Hematopoietic multipotent progenitor cell treated with erythropoietin and hydrocortisone succinate and interleukin-3 and kit ligand, for 8 days (in vitro differentiated cells): ENCODE data around the gene PIP5K1B.
"Not testable (repeated sequence)": the region's sequence is repeated elsewhere in the genome, so short reads cannot be mapped to it uniquely, and the experiment has no call there.

Experiments
- DNase-seq: peaks from one replicate; pipeline ENCODE4 v3.0.0-alpha.2; 2015

The PIP5K1B gene

DNA sequence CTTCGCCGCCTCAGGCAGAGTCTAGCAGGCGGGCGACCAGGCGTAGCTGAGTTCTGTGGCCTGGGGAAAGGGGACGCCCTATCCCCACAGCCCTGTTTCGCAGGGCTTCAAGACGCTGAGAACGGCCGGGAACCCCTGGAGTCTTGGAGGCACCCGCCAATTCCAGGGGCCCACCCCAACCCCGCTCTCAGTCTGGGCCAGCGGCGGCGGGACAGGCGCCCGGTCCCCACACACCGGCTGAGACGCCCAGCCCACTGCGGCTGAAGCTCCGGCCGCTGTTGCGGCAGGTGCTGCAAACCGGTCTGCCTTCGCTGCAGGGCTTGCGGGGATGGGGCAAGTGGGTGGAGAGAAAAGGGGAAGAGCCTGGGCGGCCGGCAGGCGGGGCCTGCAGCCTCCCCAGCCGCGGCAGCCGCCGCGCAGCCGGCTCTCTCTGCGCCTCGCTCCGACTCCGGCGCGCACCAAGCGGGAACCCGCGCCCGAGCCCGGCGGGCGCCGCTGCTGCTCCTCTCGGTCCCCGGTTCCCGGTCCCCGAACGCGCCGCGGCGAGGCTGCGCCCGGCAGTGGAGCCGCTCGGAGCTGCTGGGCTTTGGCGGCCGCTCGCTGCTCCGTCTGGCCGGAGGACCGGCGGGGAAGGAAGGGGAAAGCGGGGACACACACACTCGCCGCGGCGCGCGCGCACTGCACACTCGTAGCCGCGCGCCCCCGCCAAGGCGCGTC lies at the start of gene PIP5K1B:
Gene PIP5K1B, plus strand, starts transcription at position 427 of the 717 bp plus-strand sequence. CDS start 117,375 bp downstream, outside the sequence.
- DNase-seq, result peak; percentile 88

- no peak for DNase-seq
These were observed 41.0 kb upstream of the PIP5K1B start for GRCh38 chr9:68664036-68664435.

GRCh38 chr9:68668127-68668526 lies 36.9 kb upstream of the PIP5K1B start:
- DNase-seq, result no peak

DNA sequence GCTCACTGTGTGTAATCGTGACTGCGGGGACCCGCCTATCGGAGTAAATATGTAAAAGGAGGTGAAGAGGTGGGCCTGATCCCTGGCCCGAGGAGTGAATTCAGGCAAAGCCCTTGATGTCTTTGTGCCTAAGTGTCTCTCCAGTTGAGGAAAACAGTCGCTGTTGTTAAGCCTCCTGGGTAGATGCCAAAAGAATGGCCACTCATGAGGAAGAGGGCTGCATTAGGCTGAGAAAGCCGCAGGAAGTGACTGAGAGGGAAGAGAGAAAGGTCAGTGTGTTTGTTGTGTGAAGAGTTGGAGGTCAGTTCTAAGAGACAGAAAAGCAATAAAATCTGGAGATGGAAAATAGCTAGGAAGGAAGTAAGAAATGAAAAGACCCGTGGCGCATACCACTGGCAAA lies 35.8 kb upstream of the PIP5K1B start:
- DNase-seq, result no peak

- DNase-seq, result no peak
These were observed 32.8 kb upstream of the PIP5K1B start for GRCh38 chr9:68672215-68672614.

DNA sequence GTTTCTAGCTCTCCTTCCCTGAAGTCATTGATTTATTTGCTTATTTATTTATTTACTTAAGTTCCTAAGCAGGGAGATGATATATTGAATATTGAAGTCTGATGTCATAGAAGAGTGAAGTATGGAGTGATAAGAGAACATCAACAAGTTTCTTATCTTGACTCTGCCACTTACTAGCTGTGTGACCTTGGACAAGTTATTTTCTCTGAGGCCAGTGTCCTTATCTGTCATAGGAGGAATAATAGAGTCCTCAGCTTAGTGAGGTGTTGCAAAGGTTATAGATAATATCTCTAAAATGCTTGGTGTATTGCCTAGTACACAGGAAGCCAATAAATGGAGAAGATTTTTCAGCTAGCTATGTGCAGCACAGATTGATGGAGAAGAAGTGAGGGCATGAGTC lies 32.4 kb upstream of the PIP5K1B start:
- no peak for DNase-seq

DNA sequence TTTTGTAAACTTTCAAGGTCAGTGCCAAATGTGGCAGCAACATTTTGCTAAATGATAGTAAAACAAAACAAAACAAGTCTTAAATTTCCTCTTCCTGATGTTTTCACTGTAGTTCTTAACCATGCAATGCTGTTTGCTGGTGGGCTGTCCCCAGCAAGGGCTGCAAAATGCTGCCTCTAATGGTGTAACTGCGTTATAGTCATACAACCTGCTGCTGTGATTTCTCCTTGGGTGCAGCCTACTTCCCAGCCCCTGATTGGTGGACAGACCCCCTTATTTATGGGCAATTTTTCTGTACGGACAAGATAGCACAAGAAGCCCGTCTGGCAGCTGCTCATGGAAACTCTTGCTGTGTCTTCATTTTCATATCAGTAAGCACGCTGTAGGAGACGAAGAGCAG lies 26.6 kb upstream of the PIP5K1B start:
- no peak for DNase-seq

GRCh38 chr9:68683433-68683832 lies 21.6 kb upstream of the PIP5K1B start:
- DNase-seq, result no peak

DNA sequence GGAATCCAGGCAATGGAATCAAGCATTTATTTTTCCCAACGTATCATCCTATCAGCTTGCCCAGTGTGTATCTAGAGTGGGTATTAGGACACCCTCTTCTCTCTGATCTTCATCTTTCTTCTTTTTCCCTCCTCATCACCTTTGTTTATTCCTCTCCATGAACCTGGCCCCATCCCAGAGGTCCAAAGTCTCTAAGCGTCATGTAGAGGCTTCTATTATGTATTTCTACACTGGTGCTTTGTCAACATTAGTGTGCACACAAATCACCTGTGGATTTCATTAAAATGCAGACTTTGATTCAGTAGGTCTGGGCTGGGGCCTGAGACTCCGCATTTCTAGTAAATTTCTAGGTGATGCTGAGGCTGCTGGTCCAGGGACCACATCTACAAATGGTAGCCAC lies 19.8 kb upstream of the PIP5K1B start:
- no peak for DNase-seq

DNA sequence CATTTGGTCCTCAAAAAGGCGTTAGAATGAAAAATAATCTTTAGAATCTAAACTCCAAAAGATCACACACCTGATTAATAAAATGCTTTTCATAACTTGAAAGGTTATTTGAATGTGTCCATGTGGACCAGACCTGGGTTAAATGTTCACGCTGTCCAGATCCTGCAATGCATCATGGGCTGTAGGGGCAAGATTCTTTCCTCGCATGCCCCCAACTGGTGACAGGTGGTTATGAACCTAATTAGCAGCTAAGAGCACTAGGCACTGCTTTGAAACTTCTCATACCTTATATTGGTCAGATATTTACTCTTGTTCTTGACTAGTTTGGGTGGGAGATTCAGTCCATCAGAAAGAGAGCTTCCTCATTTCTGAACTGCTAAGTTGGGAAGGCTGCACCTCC lies 19.3 kb upstream of the PIP5K1B start:
- DNase-seq, result peak; percentile 79

DNA sequence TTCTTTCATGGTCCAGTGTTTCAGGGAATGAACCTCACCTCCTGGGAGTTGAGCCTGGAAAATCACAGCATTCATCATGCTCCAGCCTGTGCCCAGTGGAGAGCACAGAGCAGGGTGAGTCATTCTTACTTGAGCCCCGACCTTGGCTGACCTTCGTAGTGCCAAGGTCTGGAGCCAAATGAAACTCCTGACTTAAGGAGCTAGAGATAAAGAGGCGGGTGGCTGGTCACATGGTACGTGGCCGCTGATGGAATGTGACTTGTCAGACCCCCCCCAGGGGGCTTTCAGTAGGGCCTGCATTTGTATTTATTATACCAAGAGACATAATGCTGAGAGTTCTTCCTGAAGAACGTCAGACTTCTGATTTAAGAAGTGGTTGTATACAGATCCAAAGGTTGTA lies 15.0 kb upstream of the PIP5K1B start:
- no peak for DNase-seq

DNA sequence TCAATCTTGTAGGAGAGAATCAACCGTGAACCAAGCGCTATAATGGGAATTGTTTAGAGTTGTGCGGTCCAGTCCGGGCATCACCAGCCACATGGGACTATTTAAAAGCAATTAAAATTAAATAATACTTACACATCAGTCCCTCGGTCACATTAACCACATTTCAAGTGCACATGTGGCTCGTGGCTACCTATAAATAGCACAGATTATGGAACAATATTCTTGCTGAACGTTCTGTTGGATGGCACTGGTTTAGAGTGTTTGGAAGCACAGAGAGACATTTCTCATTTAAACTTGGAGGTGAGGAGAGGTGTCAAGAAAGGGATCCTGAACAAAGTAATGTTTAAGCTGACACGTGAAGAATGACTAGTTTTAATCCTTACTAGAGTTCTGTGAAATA lies 12.5 kb upstream of the PIP5K1B start:
- DNase-seq, result no peak

- no peak for DNase-seq
These were observed 10.9 kb upstream of the PIP5K1B start for GRCh38 chr9:68694125-68694524.

DNA sequence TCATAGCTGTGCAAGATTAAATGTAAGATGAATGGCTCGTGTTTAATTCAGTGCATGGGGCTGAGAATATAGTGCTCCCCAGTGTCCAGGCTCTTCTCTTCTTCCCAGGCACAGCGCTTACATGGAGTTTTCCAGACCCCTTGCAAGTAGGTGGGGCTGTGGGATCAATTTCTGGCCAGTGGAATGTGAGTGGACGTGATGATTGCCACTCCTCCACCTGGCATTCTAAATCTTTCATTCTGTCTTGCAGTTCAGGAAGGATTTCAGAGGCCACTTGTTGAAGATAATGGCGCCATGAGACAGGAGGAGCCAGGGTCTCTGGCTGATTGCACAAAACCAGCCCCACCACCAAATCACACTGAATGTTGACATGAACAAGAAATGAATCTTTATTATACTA lies 7.2 kb upstream of the PIP5K1B start:
- no peak for DNase-seq

DNA sequence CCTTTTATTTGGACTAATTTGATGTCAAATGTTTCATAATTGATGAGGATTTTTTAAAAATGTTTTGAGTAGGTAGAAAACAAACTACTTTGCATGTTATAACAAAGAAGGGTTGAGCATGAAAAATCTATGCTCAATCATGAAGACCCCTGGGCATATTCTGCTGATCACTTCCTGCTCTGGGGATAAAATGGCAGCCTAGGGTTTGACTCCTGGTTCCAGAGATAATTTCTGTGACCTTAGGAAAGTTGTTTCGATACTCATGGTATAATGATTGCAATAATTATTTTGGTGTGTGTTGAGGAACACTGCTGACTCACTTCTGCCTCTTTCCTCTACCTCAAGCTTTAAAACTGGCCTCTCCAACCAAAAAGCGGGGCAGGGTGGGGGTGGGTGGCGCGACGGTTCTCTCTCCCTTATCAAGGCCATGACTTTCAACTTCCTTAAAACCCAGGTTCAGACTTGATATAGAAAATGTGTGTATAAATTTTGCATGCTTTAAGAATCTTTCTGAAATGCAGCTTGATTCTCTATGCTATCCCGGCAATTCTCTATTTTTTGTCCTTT lies 6.0 kb upstream of the PIP5K1B start:
- DNase-seq, result peak; percentile 73

- DNase-seq, result not testable (repeated sequence)
These were observed 5.4 kb upstream of the PIP5K1B start for GRCh38 chr9:68699625-68700024.

GRCh38 chr9:68702493-68702892 lies 2.5 kb upstream of the PIP5K1B start:
- no peak for DNase-seq

DNA sequence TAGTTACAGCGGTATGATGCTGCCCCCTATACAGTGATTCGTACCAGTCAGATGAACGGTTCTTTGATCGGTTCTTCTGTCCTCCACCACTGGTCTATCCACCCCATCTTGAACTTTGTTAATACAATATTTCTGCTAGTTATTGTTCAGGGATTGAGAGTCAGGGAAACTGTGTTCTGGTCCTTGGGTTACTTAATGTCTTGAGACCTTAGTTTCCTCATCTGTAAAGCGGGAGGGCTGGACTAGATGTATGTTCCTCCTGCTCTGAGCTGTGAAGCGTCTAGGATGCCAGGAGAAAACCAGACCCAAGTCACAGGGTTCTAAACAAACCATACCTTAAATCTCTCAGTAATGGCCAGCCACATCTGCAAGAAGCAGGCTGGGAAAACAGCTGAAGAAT lies 1.4 kb upstream of the PIP5K1B start:
- no peak for DNase-seq

DNA sequence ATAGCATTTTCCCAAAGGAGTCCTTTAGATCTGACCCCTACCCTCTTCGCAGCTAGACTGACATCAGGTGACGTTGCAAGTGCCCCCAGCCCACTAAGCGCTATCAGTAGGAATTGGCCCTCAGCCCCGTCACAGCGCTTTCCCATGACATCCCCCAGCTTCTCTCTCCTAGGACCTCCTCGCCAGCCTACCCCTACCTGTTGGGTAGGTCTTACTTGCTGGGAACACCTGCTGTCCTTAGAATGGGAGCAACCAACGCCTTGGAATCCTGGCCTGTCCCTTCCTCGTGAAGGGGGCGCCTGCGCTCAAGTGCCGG lies 584 bp upstream of the PIP5K1B start:
- no peak for DNase-seq

DNA sequence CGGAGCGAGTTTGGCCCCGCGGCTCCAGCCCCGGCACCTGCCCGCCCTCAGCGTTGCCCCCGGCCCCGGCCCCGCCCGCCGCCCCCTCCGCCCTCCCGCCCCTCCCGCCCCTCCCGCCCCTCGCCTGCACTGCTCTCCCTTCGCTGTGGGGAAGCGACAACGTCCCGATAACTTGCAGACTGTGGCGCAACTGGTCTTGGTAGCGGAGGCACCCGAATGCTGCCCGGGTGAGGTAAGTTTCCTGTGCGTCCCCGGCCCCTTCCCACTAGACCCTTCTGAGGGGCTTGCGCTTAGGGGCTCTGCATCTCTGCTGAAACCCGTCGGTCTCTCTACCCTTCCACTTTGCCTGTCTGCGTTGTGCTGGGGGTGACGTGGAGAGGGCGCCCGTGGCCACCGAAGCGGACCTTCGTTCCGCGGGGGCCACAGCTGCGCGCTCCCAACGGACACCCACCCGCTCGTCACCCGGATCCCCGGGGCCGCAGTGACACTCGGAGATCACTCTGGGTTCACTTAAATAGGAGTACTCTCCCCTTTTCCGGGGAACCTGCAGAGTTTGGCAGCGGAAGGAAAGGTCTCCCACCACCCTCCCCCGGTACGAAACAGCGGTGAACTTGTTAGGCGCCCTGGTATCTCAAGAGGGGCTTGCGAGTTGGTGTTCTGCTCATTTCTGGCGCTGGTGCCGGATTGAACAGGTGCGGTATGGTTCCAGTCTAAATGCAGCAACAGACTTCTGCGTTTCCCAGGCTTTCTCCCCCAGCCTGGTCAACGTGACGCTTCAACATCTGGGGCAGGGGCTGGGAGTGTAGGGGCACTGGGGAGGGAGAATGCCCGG lies 707 bp downstream of the PIP5K1B start:
- DNase-seq, result no peak

DNA sequence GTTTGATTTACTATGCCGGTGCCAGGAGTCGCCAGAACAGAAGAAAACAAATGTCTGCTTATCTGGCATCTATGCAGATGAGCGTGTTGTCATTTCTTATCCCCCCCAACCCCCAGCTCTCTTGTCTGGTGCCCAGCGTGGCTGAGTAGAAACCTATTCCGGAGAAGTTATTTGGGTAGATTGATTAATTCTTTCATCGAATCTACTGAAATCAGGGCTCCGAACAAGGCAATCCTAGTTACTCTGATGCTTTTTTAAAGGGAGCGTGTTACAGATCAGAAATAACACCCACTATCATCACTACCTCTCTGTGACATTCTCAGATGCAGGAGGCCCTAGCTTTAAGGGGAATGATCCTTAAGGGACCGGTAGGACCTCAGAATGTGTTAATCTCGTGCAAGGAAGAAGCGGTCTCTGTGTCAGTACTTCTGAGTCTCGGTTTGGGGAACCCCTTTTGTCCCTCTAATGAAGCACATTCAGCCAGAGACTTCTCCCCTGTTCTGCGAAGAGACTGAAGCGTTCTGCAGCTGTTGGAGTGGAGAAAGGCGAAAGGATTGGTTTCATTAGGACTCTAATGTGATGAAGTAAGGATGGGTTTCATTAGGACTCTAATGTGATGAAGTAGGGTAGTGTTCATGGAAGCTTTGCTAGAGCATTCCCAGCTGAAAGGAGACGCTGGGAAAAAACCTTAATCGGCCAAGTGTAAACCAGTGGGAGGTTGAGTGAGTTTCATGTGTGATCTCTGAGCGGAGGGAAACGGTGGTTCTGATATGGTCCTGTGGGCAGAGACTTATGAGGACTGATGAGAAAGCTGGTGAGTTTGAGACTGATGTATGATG lies 1.5 kb downstream of the PIP5K1B start:
- peak; percentile 62 for DNase-seq

DNA sequence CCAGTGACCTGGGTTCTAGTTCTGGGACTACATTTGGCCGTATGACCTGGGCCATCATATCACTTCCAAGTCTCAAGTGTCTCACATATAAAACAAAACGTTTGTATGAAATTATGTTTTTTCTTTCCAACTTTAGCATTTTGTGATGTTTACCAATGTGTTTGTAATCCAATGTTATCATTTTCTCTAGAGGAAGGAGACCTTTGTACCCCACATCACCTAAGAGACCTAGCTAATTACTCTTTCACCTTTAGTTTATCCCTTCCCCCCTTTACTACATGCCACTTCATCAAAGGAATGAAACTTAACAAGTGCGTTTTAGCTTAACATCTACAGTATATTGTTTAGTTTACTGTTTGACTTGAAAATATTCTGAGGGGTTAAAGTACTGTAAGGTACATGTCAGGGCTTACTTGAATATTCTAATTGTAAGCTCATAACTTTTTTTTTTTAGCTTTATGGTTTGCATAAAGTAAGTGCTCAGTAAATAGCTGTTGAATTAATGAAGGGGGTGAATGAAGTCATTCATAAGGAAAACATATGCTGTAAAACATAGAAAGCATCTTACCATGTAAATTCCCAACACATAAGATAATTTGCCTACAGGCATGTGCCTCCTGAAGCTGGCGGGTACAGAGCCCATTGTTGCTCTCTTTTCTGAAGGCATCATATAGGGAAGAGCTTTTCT lies 2.9 kb downstream of the PIP5K1B start:
- DNase-seq, result no peak

DNA sequence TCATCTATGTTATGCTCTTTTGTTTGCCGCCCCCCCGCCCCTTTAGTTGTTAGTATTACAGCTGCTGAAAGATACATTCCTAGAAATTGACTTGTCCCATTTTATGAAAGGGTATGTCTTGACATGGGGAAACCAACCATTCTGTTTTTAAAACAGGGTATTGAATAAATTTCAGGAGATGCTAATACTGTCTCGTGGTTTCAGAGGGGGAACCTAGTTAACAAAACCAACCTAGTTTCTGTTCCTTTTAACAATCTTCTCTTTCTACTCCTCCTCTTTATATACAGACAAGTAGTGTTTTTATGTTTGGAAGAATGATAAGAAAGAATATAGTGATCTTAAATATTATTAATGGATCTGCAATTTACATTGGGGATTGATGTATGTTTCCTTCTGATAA lies 3.5 kb downstream of the PIP5K1B start:
- no peak for DNase-seq
